ENCODE results near the gene DOC2A.

DNA sequence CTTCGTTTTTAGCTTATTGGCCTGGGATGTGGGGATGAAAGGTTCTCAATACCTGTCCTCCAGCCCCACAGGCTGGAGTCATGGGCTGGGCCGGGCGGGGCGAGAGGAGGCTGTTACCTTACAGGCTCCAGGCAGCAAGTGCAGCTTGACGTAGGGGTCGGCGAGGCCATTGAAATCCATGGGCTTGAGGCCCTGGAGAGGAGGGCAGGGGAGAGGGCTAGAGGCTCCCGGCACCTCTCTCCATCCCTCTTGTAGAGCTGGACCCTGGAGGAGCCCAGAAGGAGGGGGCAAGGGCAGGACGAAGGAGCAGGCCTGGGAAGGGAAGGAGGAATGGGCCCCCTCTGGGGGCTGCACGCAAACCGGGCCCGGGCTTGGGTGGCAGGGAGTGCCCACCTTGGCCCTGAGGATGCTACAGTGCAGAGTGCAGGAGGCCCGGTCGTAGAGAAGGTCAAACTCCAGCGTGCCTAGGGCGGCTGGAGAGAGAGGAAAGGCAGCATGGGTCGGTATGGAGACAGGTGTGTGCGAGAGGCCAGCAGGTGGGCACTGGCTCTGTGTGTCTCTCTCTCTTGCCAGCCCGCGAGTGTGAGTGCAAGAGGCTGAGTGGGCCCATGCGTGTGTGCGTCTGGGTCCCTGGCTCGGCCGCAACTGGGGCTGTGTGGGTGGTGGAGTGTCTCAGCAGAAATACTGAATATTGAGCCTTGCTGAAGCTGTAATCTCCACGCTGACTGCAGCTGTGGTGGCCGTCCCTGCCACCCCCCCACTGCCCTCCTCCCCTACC, 1.6 kb downstream of the DOC2A start:
- TF ChIP-seq, protein P1, sequence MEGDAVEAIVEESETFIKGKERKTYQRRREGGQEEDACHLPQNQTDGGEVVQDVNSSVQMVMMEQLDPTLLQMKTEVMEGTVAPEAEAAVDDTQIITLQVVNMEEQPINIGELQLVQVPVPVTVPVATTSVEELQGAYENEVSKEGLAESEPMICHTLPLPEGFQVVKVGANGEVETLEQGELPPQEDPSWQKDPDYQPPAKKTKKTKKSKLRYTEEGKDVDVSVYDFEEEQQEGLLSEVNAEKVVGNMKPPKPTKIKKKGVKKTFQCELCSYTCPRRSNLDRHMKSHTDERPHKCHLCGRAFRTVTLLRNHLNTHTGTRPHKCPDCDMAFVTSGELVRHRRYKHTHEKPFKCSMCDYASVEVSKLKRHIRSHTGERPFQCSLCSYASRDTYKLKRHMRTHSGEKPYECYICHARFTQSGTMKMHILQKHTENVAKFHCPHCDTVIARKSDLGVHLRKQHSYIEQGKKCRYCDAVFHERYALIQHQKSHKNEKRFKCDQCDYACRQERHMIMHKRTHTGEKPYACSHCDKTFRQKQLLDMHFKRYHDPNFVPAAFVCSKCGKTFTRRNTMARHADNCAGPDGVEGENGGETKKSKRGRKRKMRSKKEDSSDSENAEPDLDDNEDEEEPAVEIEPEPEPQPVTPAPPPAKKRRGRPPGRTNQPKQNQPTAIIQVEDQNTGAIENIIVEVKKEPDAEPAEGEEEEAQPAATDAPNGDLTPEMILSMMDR (IDR thresholded peaks at IDR 0.05), result no peak
- TF ChIP-seq POLR2AphosphoS5 (IDR thresholded peaks at IDR 0.05) (no peak), POLR2A (IDR thresholded peaks at IDR 0.05) (no peak), EP300 (IDR thresholded peaks at IDR 0.05; ENCODE audit: low read depth) (no peak)
